ENCODE data around the gene FRG2.
"Not testable (repeated sequence)": the region's sequence is repeated elsewhere in the genome, so short reads cannot be mapped to it uniquely, and the experiment has no call there.

FRG2 gene

DNA sequence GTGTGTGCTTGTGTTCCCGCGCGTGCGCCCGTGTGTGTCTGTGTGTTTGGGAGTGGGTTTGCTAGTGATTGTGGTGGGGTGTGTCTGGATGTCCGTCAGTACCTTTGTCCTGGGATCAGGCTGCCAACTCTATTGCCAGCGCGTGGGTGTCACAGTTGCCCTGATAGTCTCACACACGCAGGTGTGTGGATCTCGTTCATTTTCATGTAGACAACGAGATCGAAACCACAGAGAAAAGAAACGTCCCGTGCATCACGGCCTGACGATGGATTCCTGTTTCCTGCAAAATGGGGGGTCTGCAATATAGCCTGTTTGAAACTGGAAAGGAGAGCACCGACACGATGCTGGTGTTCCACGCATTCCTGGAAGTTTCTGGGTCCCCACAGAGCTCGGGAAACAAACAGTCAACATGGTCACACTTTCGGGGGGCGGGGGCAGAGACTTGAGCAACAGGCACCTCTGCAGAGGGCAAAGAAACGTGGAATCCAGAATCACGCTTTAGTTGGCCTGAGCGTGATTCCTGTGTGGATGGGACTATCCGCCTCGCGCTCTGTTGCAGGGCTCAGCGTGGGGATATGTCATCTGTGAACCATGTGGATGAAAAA lies 7.1 kb downstream of the FRG2 start:
- Mint-ChIP-seq H3K4me3 (peak overlapping the region; percentile 3), H3K27me3 (ENCODE audit: low read depth) (peaks cover 65% of the 10 kb centered on the region), H3K4me1 (ENCODE audit: low read depth) (peaks cover 16% of the 10 kb centered on the region)
- H3K27ac Mint-ChIP-seq; H3K36me3 Mint-ChIP-seq (ENCODE audit: low read depth); DNase-seq (ENCODE audit: low spot score); H3K9me3 Mint-ChIP-seq: not testable (repeated sequence)

DNA sequence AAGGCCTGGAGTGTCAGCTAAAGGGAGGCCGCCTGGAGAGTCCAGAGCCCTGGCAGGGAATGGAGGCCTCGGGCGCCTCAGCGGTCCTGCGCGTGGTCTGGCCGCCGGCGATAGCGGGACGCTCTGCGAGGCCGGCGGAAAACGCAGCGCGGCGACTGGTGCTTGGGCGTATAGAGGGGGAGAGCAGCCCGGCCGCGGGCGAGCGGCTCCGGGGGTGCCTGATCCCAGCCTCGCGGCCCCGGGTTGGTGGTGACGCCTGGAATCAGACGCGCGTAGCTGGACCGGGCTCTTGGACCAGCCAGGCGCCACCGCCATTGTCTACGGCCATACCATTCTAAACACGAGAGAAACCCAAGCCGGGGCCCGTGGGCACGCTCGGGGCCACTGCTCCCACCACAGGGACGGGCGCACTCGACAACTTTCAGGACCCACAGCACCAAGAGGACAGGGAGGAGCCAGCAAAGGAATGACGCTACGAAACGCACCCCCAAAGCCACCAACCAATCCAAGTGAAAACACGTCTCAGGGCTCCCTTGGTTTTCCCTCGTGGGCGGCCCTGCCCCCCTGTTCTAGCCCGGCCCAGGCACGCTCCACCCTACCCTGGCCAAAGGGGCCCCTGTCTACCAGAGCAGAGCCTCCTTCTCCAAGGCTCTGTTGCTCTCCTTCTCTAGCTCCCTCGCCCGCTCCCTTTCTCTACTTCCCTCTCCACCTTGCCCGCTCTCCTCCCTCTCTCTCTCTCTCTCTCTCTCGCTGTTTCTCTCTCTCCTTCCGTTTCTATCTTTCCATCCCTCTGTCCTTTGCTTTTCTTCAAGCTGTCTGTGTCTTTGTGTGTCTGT lies 7.8 kb downstream of the FRG2 start:
- H3K27ac Mint-ChIP-seq = no peak overlapping the region
- peaks cover 69% of the 10 kb centered on the region for H3K27me3 Mint-ChIP-seq (ENCODE audit: low read depth)

DNA sequence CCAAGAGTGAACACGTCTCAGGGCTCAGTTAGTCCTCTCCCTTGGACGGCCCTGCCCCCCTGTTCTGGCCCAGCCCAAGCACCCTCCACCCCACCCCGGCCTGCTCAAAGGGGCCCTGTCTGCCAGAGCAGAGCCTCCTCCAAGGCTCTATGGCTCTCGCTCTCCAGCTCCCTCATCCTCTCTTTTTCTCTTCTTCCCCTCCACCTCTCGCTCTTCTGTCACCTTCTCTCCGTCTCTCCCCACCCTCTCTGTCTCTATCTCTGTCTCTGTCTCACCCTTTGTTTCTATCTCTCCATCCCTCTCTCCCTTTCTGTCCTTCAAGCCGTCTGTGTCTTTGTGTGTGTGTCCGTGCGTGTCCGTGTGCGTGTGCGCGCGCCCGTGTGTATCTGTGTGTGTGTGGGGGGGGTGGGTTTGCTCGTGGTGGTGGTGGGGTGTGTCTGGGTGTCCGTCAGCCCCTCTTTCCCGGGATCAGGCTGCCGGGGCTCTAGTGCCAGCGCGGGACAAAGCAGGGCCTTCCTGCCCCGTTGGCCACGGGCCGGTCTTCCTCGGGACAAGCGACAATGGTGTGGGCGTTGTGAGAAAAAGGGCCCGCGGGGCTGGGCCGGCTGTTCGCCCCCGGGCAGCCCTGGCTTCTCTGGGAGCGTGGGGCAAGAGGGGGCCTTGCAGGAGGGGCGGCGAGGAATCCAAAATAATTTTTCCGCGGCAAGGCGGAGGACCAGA lies 8.7 kb downstream of the FRG2 start:
- Mint-ChIP-seq H3K9me3 (no peaks in the 10 kb centered on the region), H3K4me3 (peak overlapping the region; percentile 32), H3K4me1 (ENCODE audit: low read depth) (peaks cover 15% of the 10 kb centered on the region), H3K36me3 (ENCODE audit: low read depth) (peaks cover 6% of the 10 kb centered on the region), H3K27me3 (ENCODE audit: low read depth) (peaks cover 73% of the 10 kb centered on the region), H3K27ac (peak overlapping the region; percentile 59)
- no peak for DNase-seq (ENCODE audit: low spot score)

More for the DNA sequence above, 7.8 kb downstream of the FRG2 start:
- no peaks in the 10 kb centered on the region for H3K9me3 Mint-ChIP-seq
- H3K4me1 Mint-ChIP-seq (ENCODE audit: low read depth) = peaks cover 16% of the 10 kb centered on the region
- no peak for DNase-seq (ENCODE audit: low spot score)
- H3K4me3 Mint-ChIP-seq = peak overlapping the region; percentile 3
- H3K36me3 Mint-ChIP-seq (ENCODE audit: low read depth) = peaks cover 6% of the 10 kb centered on the region

DNA sequence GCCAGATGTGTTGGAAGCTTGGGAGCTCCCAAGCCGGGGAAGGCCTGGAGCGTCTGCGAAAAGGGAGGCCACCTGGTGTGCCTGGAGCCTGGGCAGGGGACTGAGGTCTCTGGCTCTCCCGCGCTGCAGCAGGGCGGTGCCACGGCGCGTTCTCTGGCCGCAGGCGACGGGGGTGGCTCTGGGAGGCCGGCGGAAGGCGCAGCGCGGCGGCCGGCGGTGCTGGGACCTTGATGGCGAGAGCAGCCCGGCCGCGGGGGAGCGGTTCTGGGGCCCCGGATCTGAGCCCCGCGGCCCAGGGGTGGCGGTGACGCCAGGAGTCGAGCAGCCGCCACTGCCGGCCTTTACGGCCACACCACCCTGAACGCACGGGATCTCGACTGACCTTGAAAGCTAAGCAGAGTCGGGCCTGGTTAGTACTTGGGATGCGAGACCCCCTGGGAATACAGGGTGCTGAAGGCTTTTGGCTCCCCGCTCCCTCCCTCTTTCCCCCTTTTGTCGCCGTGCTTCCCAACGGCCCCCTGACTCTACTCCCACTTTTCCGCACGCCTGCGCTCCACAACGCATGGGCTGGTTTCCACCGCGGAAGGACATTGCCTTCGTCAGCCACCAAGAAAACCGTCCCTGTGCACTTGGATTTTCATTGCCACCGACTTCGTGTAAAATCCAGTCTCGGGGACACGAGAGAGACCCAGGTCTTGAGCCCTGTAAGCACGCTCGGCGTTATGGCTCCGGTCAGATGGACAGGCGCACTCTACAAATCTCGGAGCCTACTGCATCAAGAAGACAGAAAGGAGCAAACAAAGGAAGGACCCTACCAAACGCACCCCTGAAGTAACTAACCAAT lies 9.5 kb downstream of the FRG2 start:
- no peak for DNase-seq (ENCODE audit: low spot score)
- H3K4me1 Mint-ChIP-seq (ENCODE audit: low read depth) = peaks cover 12% of the 10 kb centered on the region
- H3K9me3 Mint-ChIP-seq = no peaks in the 10 kb centered on the region
- H3K36me3 Mint-ChIP-seq (ENCODE audit: low read depth) = peaks cover 6% of the 10 kb centered on the region
- H3K27ac Mint-ChIP-seq = peak overlapping the region; percentile 8
- peaks cover 76% of the 10 kb centered on the region for H3K27me3 Mint-ChIP-seq (ENCODE audit: low read depth)
- H3K4me3 Mint-ChIP-seq = no peak overlapping the region

DNA sequence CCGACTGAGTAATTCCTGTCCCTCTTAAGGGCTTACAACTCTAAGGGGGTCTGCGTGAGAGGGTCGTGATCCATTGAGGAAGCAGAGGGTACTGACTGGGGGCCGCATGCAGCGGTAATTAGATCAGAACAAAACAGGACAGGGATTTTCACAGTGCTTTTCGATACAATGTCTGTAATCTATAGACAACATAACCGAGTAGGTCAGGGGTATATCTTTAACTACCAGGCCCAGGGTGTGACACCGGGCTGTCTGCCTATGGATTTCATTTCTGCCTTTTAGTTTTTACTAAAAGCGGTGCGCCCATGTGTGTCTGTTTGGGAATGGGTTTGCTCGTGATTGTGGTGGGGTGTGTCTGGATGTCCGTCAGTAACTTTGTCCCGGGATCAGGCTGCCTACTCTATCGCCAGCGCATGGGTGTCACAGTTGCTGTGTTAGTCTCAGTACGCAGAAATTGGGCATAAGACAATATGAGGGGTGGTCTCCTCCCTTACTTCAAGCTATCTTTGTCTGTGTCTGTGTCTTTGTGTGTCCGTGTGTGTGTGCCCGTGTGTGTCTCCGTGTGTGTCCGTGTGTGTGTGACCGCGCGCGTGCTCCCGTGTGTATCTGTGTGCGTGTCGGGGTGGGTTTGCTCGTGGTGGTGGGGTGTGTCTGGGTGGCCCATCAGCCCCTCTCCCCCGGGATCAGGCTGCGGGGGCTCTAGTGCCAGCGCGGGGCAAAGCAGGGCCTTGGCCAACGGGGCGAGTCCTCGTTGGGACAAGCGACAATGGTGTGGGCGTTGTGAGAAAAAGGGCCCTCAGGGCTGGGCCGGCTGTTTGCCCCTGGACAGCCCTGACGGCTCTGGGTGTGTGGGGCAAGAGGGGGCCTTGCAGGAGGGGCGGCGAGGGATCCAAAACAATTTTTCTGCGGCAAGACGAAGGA lies 10.4 kb downstream of the FRG2 start:
- H3K27me3 Mint-ChIP-seq (ENCODE audit: low read depth) = peaks cover 83% of the 10 kb centered on the region
- peaks cover 6% of the 10 kb centered on the region for H3K36me3 Mint-ChIP-seq (ENCODE audit: low read depth)
- peak overlapping the region; percentile 17 for H3K27ac Mint-ChIP-seq
- H3K9me3 Mint-ChIP-seq = no peaks in the 10 kb centered on the region
- peak overlapping the region; percentile 43 for H3K4me3 Mint-ChIP-seq
- no peak for DNase-seq (ENCODE audit: low spot score)
- H3K4me1 Mint-ChIP-seq (ENCODE audit: low read depth) = peaks cover 12% of the 10 kb centered on the region

DNA sequence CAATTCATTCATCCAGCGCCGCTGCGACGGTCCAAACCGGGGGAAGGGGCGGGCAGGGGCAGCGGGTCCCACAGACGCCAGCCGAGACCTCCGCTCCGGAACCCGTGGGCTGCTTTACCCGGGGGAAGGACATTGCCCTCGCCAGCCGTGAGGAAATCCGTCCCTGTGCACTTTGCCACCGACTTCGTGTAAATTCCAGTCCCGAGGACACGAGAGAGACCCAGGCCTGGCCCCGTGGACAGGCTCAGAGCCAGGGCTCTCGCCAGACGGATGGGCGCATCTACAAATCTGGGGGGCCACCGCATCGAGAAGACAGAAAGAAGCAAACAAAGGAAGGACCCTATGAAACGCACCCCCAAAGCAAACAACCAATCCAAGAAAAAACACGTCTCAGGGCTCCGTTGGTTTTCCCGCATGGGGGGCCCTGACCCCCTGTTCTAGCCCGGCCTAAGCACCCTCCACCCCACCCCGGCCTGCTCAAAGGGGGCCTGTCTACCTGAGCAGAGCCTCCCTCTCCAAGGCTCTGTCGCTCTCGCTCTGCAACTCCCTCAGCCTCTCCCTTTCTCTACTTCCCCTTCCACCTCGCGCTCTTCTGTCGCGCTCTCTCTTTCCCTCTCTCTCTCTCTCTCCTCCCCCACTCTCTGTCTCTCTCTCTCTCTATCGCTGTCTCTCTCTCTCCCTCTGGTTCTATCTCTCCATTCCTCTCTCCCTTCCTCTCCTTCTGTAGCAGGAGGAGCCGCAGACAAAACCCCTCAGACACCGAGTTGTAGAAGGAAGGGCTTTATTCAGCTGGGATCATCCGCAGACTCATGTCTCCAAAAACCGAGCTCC lies 11.3 kb downstream of the FRG2 start:
- Mint-ChIP-seq H3K9me3 (no peaks in the 10 kb centered on the region), H3K27me3 (ENCODE audit: low read depth) (peaks cover 80% of the 10 kb centered on the region), H3K36me3 (ENCODE audit: low read depth) (peaks cover 6% of the 10 kb centered on the region), H3K4me3 (peak overlapping the region; percentile 43), H3K27ac (peak overlapping the region; percentile 17), H3K4me1 (ENCODE audit: low read depth) (peaks cover 11% of the 10 kb centered on the region)
- no peak for DNase-seq (ENCODE audit: low spot score)

DNA sequence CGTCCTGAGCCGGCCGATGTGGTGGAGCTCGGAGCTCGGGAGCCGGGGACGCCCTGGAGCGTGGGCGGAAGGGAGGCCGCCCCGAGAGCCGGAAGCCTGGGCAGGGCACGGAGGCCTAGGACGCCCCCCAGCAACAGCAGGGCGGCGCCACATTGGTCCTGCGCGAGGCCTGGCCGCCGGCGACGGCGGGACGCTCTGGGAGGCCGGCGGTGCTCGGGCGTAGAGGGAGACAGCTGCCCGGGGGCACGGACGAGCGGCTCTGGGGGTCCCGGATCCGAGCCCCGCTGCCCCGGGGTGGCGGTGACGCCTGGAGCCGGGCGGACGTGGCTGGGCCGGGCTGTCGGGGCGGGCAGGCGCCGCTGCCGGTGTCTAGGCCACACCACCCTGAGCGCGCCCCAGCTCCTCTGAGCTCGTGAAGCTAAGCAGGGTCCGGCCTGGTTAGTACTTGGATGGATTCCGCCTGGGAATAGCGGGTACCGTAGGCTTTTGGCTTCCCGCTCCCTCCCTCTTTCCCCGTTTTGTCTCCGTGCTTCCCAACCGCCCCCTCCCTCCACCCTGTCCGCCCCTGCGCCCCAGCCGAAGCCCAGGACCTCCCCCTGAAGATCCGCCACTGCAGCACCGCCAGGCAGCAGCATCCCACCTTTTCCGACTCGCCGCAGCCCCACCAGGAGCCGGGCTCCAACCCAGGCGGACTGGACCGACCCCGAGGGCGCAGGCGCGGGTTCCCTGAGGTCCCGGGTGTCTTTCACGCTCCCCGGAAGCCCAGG lies 12.1 kb downstream of the FRG2 start:
- peaks cover 6% of the 10 kb centered on the region for H3K36me3 Mint-ChIP-seq (ENCODE audit: low read depth)
- no peaks in the 10 kb centered on the region for H3K9me3 Mint-ChIP-seq
- no peak overlapping the region for H3K27ac Mint-ChIP-seq
- H3K4me1 Mint-ChIP-seq (ENCODE audit: low read depth) = peaks cover 9% of the 10 kb centered on the region
- no peak overlapping the region for H3K4me3 Mint-ChIP-seq
- no peak for DNase-seq (ENCODE audit: low spot score)
- peaks cover 72% of the 10 kb centered on the region for H3K27me3 Mint-ChIP-seq (ENCODE audit: low read depth)

DNA sequence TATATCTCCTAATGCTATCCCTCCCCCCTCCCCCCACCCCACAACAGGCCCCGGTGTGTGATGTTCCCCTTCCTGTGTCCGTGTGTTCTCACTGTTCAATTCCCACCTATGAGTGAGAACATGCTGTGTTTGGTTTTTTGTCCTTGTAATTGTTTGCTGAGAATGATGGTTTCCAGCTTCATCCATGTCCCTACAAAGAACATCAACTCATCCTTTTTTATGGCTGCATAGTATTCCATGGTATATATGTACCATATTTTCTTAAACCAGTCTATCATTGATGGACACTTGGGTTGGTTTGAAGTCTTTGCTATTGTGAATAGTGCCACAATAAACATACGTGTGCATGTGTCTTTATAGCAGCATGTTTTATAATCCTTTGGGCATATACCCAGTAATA lies 37.1 kb downstream of the FRG2 start:
- H3K27me3 Mint-ChIP-seq (ENCODE audit: low read depth); H3K4me1 Mint-ChIP-seq (ENCODE audit: low read depth); DNase-seq (ENCODE audit: low spot score); H3K9me3 Mint-ChIP-seq; H3K4me3 Mint-ChIP-seq; H3K27ac Mint-ChIP-seq; H3K36me3 Mint-ChIP-seq (ENCODE audit: low read depth): not testable (repeated sequence)

DNA sequence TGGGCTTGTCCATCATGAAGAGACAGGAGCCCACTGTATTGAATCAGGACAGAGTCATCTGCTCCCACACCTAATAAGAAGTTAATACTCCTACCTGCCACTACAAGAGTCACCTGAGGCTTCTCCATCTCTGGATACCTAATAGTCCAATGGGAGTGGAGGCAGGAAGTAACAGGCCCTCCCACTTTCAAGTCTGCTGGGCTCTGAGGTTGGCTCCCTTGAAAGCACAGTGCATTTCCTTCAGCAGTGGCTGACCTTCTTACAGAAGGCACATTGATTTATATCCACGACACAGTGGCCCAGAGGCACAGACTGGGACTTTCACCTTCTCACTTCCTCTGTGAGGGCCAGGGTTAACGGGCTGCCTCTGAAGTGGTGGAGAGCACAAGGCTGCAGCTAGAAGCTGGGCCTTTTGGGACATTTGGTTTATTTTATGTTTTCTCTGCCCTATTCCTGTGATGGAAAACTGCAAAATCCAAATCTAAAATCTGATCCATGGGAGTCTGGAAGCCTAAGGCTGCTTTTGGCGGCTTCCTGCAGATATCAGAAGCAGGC lies 38.1 kb downstream of the FRG2 start:
- H3K4me1 Mint-ChIP-seq (ENCODE audit: low read depth) = no peaks in the 10 kb centered on the region
- H3K27ac Mint-ChIP-seq = no peak overlapping the region
- no peaks in the 10 kb centered on the region for H3K27me3 Mint-ChIP-seq (ENCODE audit: low read depth)
- no peak overlapping the region for H3K4me3 Mint-ChIP-seq
- no peak for DNase-seq (ENCODE audit: low spot score)
- no peaks in the 10 kb centered on the region for H3K36me3 Mint-ChIP-seq (ENCODE audit: low read depth)
- H3K9me3 Mint-ChIP-seq = no peaks in the 10 kb centered on the region

DNA sequence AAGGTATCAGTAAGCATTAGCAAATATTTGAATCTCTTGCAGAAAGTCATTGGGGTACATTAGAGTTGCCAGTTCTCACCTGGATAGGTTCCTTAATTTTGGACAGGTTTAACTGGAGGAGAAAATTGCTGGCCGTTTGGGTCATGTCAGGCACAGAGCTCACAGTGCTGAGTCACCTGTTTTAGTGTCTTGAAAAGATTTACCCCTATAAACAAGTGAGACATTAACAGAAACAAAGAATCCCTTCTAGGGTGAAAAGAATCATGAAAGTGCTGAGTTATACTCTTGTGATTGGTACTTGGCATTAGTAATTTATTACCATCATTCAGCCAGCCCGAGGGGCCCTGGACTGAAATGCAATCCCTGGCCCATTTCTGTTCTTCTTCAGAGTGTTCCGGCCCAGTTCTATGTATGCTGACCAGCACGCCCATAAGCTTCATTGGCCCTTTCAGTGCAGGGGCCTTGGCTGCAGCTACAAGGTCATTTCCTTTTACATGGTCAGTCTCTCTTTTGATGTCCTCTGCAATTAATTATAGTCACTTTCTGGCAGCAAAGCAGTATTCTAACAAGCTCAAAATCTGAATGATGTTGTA lies 41.3 kb downstream of the FRG2 start:
- not testable (repeated sequence) for H3K4me3 Mint-ChIP-seq; H3K36me3 Mint-ChIP-seq (ENCODE audit: low read depth); DNase-seq (ENCODE audit: low spot score); H3K27ac Mint-ChIP-seq; H3K9me3 Mint-ChIP-seq; H3K4me1 Mint-ChIP-seq (ENCODE audit: low read depth); H3K27me3 Mint-ChIP-seq (ENCODE audit: low read depth)

DNA sequence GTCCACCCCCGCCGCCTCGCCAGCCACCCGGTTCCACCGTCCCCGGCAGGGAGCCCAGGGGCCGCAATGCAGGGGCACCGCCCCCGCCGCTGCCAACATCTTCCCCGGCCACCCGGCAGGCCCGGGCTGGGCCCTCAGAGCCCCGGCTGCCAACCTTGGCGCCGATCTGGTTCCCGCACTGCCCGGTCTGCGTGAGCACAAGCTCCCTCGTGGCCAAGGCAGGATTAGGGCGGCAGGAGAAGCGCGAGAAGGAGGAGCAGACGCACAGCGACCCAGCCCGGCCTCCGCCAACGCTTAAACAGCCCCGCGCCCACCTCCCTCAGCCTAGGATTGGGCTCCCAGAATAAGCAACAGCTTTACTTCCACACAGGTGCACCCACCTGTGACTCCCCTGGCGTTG lies 42.4 kb downstream of the FRG2 start:
- not testable (repeated sequence) for H3K4me1 Mint-ChIP-seq (ENCODE audit: low read depth); H3K36me3 Mint-ChIP-seq (ENCODE audit: low read depth); H3K4me3 Mint-ChIP-seq; H3K27ac Mint-ChIP-seq; DNase-seq (ENCODE audit: low spot score); H3K9me3 Mint-ChIP-seq; H3K27me3 Mint-ChIP-seq (ENCODE audit: low read depth)

All from T-helper 2 cell treated with Interferon-gamma antibody and Interleukin-4, amounts not matched to agents 5 μg/mL and 100 μg/mL, for 36 hours (primary cell).